GM21528 (cell line): ENCODE measurements around the gene C3orf33.
A peak's percentile ranks its signal among the peaks of the same experiment; 100 is the strongest.
"Not testable (repeated sequence)": the region's sequence is repeated elsewhere in the genome, so short reads cannot be mapped to it uniquely, and the experiment has no call there.

ENCODE experiments used
- ATAC-seq: cut with Tn5 transposase; IDR thresholded peaks from one replicate; pipeline ENCODE4 v1.9.1; 2021; ENCODE audit warnings: mild to moderate bottlenecking, moderate library complexity; ENCODE audit not compliant: unreplicated experiment, low FRiP score

C3orf33 gene

GRCh38 chr3:155805802-155806618, at the start of gene C3orf33:
C3orf33 (minus strand) TSS chr3:155806278; CDS start chr3:155806252, 26 bp downstream.
- peak; percentile 99 for ATAC-seq

DNA sequence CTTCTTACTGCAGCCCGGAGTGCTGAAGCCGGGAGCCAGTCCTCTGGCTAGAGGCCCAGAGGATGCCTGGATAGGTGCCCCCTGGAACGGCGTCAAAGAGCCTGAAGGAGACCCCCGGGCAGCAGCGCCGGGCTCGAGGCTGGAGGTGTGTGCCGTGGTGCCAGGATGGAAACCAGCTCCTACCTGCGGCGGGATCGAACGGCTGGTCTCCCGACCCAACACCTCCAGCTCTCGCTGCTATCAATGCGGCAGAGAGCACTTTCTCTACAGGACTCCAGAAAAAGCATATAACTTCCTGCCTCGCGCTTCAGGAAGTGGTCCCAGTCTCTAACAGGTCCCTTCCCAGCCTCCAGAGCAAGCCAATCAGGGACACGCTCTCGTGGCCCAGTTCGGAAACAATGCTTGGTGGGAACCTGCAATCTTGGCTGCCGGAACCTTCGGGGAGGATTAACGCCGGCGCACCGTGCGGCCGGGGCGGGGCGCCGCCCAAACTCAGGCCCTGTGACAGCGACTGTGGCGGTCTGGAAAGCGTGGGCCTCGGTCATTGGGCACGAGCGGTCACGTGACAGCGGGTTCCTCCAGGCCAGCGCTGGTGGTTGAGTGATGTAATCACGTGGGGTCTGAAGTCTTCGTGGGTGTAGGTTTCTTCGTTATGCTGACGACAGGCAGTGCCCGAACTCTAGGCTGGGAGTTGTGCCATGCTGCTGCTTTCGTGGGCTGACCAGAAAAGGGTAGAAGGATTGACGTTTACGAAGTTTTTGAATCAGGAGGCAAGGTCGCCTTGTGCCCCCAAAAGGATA, 48.3 kb upstream of the C3orf33 start, which contains the start of gene SLC33A1:
Gene SLC33A1, minus strand, starts transcription at position 287 of the 800 bp plus-strand sequence. CDS start 430 bp downstream, outside the sequence.
- ATAC-seq, result peak; percentile 97

DNA sequence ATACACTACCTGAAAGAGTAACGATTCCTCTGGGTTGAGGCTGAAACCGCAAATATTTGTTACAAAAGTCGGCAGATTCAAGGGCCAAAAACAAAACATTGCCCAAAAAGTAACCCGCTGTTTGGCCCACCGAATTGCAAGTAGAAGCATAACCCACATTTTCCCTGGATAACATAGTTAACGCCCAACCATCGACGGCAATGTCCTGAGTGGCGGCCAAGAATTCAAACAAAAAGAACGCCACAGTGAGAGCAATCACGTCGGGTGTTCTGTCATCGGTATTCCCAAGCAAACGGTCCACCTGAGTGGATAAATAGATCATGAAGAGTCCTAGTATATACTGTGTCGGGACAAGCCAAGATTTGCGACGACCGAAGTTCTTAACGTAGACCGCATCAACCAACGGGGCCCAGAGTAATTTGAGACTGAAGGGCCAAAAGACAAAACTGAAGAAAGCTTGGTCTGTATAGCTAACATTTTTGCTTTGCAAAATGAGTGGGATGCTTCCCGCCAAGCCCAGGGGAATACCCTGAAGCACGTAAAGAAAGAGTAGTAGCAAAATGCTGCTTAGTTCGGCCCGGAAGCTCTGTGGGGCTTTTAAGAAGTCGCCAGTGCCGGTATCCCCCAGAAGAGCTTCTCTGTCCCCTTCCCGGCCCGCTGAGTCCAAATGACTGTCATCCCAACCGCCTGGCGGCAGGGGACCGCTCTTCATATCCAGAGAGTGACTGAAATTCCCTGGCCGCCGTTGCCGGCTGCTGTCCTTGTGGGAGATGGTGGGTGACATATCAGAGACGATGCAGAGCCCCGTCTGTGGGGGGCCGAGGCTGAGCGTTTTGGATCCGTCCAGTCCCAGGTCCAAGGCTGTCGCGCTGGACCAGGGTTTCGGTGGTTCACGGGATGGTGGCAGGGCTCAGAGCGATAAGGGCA, 47.4 kb upstream of the C3orf33 start:
- peak; percentile 26 for ATAC-seq

- ATAC-seq, result no peak
These were observed 46.3 kb upstream of the C3orf33 start for GRCh38 chr3:155852341-155852740.

GRCh38 chr3:155849404-155849803, 43.3 kb upstream of the C3orf33 start:
- not testable (repeated sequence) for ATAC-seq

DNA sequence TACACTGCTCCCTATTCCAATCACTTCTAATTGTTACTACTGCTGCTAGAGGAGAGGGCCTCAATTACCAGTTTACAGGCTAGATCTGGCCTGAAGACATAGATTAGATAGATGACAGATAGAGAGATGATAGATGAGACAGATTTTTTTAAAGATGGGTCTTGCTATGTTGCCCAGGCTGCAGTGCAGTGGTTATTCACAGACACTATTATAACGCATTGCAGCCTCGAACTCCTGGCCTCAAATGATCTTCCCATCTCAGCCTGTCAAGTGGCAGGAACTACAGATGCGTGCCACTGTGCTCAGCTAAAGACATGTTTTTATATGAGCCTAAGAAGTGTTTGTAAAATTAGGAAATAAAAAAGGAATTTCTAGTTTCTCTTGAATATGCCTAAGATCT, 41.9 kb upstream of the C3orf33 start:
- no peak for ATAC-seq

DNA sequence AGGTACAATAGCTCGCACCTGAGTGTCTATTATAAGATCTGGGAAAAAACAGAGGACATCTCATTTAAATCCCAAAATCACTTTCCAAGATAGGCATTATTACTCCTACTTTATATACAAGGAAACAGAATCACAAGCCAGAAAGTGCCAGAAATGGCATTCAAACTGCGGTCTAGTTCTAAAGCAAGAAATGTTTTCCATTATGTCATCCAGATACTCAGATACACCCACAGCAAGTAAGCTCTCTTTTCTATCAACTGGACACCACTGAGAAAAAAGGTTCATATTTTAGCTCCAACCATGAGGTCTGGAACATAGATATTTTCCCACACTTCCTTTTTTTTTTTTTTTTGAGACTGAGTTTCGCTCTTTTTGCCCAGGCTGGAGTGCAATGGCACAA, 40.0 kb upstream of the C3orf33 start:
- no peak for ATAC-seq

- ATAC-seq, result no peak
These were observed 37.5 kb upstream of the C3orf33 start for GRCh38 chr3:155843569-155843968.

GRCh38 chr3:155835341-155836071, 29.4 kb upstream of the C3orf33 start:
- no peak for ATAC-seq

DNA sequence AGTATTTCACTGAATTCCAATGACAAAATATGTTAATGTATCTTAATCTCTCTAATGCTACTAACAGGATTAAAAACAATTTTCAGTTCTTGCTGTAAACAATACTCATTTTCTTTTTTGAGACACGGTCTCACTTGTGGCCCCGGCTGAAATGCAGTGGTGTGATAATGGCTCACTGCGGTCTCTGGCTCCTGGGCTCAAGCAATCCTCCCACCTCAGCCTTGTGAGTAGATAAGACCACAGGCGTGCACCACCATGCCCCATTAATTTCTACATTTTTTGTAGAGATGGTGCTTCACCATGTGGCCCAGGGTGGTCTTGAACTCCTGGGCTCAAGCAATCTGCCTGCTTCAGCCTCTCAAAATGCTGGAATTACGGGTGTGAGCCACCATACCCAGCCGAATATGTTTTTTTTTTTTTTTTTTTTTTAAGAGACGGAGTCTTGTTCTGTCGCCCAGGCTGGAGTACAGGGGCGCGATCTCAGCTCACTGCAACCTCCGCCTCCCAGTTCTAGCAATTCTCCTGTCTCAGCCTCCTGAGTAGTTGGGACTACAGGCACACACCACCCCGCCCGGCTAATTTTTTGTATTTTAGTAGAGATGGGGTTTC, 22.5 kb upstream of the C3orf33 start:
- ATAC-seq, result not testable (repeated sequence)

- no peak for ATAC-seq
These were observed 9.0 kb upstream of the C3orf33 start for GRCh38 chr3:155815030-155815545.

GRCh38 chr3:155813224-155813623, 7.1 kb upstream of the C3orf33 start:
- ATAC-seq, result not testable (repeated sequence)

DNA sequence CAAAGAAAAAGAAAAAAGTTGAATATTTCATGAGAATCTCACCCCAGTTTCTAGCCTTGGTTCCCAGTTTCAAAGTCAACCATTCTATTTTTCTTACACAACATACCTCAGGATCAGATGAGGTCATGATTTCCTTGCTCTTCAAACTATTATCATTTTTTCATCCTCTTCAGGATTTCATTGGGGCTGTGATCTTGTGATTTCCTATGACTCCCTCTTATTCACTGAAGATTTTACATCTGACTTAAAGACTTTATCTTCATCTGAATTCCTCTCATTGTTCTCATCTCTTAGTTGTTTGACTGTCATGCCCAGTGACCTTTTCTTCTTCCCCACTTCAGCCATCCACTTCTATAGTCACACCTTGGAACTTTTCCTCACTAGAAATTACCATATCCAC, 3.1 kb upstream of the C3orf33 start:
- no peak for ATAC-seq

DNA sequence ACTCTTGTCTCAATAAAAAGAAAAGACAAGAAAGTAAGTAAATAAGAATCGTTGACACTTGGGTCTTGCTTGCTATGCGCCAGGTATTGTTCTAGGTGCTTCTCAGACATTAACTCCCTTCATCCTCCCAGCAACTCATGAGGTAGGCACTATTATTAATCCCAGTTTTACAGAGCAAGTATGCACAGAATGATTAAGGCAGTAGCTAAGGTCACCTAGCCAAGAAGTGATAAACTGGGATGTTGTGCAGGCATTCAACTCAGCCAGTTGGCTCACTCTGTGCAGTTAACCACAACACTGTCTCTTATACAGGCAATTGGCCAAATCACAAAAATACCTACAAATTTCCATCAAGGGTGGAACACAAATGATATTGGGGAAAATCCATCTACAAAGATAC, 1.7 kb upstream of the C3orf33 start:
- no peak for ATAC-seq

GRCh38 chr3:155805204-155805801, 775 bp downstream of the C3orf33 start:
- ATAC-seq, result peak; percentile 7

GRCh38 chr3:155804323-155804722, 1.8 kb downstream of the C3orf33 start:
- no peak for ATAC-seq

- ATAC-seq, result no peak
These were observed 13.5 kb downstream of the C3orf33 start for GRCh38 chr3:155792532-155792931.

DNA sequence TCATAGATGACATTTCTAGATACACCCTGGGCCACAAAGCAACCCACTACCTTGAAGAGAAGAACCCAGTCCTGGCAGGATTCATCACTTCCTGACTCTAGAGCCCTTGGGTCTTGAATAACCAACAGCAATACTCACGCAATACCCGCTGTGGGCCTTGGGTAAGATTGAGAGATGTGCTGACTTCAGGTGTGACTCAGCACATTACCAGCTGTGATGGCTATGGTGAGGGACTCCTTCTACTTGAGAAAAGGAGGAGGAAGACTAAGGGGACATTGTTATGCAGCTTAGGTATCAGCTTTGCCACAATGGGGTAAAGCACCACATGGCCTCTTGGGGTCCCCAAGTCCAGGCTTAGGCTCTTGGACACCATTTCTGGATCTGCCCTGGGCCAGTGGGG, 14.9 kb downstream of the C3orf33 start:
- no peak for ATAC-seq
